NCI-H1105 treated with DMSO at 0.1 percent for 48 hours (cell line): ENCODE results near the gene COL13A1.

ENCODE experiments used
- DNase-seq: peaks from one replicate; lab custom pipeline; 2025; lab: John Stamatoyannopoulos, UW

COL13A1 gene

GRCh38 chr10:69951658-69952057 is 150.0 kb downstream of the COL13A1 start:
- no peak for DNase-seq

GRCh38 chr10:69952069-69952800 is 150.5 kb downstream of the COL13A1 start:
- no peak for DNase-seq

GRCh38 chr10:69952821-69953221 is 151.1 kb downstream of the COL13A1 start:
- DNase-seq, result no peak

GRCh38 chr10:69953851-69954250 is 152.1 kb downstream of the COL13A1 start:
- DNase-seq, result no peak

- DNase-seq, result no peak
These were observed 153.6 kb downstream of the COL13A1 start for GRCh38 chr10:69955211-69955805.

GRCh38 chr10:69955897-69956740 is 154.4 kb downstream of the COL13A1 start:
- no peak for DNase-seq

GRCh38 chr10:69956741-69957230 is 155.1 kb downstream of the COL13A1 start:
- no peak for DNase-seq

- no peak for DNase-seq
These were observed 155.7 kb downstream of the COL13A1 start for GRCh38 chr10:69957241-69957885.

- peak; percentile 24 for DNase-seq
These were observed 156.3 kb downstream of the COL13A1 start for GRCh38 chr10:69957886-69958555.

GRCh38 chr10:69958556-69958902 is 156.8 kb downstream of the COL13A1 start:
- DNase-seq, result no peak

- no peak for DNase-seq
These were observed 158.2 kb downstream of the COL13A1 start for GRCh38 chr10:69959911-69960310.

GRCh38 chr10:69960606-69960987 is 158.9 kb downstream of the COL13A1 start:
- DNase-seq, result no peak

- peak; percentile 41 for DNase-seq
These were observed 159.5 kb downstream of the COL13A1 start for GRCh38 chr10:69960988-69961880.

- no peak for DNase-seq
These were observed 160.4 kb downstream of the COL13A1 start for GRCh38 chr10:69961881-69962745.

- DNase-seq, result no peak
These were observed 161.0 kb downstream of the COL13A1 start for GRCh38 chr10:69962746-69963135.

- DNase-seq, result no peak
These were observed 161.6 kb downstream of the COL13A1 start for GRCh38 chr10:69963178-69963834.

- DNase-seq, result no peak
These were observed 162.4 kb downstream of the COL13A1 start for GRCh38 chr10:69963835-69964710.

GRCh38 chr10:69965086-69965485 is 163.4 kb downstream of the COL13A1 start:
- no peak for DNase-seq
